ENCODE measurements around the gene STK39.
A peak's percentile ranks its signal among the peaks of the same experiment; 100 is the strongest.

DNA sequence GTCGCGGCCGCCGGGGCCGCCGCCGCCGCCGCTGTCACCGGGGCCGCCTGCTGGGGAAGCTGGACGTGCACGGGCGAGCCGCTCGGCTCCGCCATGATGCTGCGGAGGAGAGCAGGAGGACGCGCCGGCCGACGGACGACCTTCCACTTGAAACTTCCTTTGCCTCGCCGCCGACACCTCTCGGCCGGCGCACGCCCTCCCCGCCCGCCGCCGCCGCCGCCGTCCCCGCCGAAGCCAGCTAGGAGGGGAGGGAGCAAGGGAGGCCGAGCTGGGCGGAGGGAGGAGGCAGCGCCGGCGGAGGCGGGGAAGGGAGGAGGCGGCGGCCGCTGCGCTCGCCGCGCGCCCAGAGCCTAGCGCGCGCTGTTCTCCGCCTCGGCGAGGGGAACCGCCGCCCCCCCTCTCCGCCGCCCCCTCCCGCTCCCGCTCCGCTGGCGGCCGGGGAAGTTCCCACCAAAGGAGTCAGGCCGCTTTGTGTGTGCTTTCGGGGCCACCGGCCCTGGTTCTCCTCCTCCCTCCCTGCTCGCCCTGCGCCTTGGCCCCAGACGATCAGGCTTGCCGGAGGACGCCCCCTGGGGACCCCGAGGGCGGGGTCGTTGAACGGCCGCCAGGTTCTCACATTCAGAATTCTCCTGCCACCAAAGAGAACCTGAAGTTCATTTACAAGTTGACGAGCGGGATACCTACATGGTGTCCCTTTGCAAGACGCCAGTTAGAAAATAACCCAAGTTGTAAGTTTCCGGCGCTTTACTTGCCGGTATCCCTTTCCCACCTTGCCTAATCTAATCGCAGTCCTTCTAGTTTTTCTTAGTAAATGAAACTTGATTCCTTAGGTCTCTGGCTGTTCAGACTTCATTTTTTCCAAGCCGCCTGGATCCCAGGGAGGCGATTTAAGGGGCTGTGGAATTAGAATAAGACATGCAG is at the start of gene STK39:
- TF ChIP-seq CTCF (IDR thresholded peaks at IDR 0.05 in 2 of 3, conservative IDR thresholded peaks at IDR 0.05 in 1 of 3; ENCODE audit: insufficient read depth in 2 of 3, low read depth in 1 of 3, low read length in 3 of 3) (no peak), ZNF324 (CRISPR knock-in tag; IDR thresholded peaks at IDR 0.05) (no peak), SFPQ (IDR thresholded peaks at IDR 0.05; ENCODE audit: low read depth, low read length) (no peak), CREB1 (IDR thresholded peaks at IDR 0.05) (no peak), CREB1 (CRISPR knock-in tag; IDR thresholded peaks at IDR 0.05) (no peak), YY1 (IDR thresholded peaks at IDR 0.05; ENCODE audit: borderline replicate concordance in 1 of 3, control insufficient read depth in 1 of 3, extremely low read depth in 1 of 3, insufficient read depth in 3 of 3, insufficient read length in 1 of 3, insufficient replicate concordance in 2 of 3, low read depth in 1 of 3, low read length in 2 of 3) (peak in 2 of 3 experiments; percentile 36 to 76), CHD7 (IDR thresholded peaks at IDR 0.05; ENCODE audit: low read depth, low read length) (no peak), FOS (IDR thresholded peaks at IDR 0.05; ENCODE audit: extremely low read depth, insufficient read length) (no peak), SMAD1 (IDR thresholded peaks at IDR 0.05; ENCODE audit: low read depth, low read length, partially characterized antibody) (no peak), MYBL2 (IDR thresholded peaks at IDR 0.05; ENCODE audit: low read depth) (no peak), MYBL2 (CRISPR knock-in tag; IDR thresholded peaks at IDR 0.05; ENCODE audit: borderline replicate concordance) (no peak), POLR2A (conservative IDR thresholded peaks at IDR 0.05) (no peak), ZNF184 (CRISPR knock-in tag; IDR thresholded peaks at IDR 0.05) (no peak)

Data from K562 (cell line).